ENCODE measurements around the gene HIVEP3.

GRCh38 chr1:41525891-41526587, 392.7 kb downstream of the HIVEP3 start:
- TF ChIP-seq CTCF (conservative IDR thresholded peaks at IDR 0.05) (no peak), EZH2 (IDR thresholded peaks at IDR 0.05; ENCODE audit: low read depth) (no peak)
